HPDE6-E6E7 (cell line): ENCODE measurements around the gene ATG101.

Experiments
- DNase-seq: peaks from one replicate; pipeline ENCODE4 v3.0.0; 2011; ENCODE audit warnings: missing footprints; ENCODE audit errors: extremely low spot score

The ATG101 gene

DNA sequence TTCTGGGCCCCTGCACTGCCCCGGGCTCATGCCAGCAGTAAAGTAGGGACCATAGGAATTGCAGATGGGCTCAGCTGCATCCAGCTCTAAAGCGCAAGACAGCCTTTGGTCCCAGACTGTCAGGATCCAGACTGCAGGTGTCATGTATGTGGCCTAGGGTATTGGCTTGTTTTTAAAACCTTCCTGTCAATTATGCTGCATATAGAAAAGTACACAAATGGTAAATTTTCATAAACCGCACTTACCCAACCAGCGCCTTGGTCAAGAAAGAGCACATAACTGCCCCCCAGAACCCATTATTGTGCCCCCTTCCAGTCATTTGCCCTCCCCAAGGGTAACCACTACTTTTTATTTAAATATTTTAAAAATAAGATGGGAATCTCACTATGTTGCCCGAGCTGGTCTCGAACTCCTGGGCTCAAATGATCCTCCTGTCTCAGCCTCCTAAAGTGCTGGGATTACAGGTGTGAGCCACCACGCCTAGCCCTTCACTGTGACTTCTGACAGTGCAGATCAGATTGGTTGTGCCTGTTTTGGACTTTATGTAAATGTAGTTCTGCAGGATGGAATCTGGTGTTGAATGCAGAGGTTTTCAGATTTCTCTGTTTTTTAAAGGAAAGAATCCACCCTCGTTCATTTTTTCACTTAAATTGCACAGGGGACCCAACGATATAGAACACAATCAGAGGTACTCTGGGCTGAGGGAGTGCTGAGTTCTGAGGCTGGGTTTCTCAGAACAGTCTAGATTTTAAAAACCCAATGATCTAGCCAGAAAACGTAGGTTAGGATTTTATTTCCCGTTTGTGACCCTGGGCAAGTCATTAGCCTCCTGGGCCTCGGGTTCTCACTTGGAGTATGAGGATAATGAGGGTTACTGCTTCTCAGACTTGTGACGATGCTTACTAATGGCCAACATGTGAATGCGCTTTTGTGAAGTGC, 11.9 kb upstream of the ATG101 start:
- no peak for DNase-seq

DNA sequence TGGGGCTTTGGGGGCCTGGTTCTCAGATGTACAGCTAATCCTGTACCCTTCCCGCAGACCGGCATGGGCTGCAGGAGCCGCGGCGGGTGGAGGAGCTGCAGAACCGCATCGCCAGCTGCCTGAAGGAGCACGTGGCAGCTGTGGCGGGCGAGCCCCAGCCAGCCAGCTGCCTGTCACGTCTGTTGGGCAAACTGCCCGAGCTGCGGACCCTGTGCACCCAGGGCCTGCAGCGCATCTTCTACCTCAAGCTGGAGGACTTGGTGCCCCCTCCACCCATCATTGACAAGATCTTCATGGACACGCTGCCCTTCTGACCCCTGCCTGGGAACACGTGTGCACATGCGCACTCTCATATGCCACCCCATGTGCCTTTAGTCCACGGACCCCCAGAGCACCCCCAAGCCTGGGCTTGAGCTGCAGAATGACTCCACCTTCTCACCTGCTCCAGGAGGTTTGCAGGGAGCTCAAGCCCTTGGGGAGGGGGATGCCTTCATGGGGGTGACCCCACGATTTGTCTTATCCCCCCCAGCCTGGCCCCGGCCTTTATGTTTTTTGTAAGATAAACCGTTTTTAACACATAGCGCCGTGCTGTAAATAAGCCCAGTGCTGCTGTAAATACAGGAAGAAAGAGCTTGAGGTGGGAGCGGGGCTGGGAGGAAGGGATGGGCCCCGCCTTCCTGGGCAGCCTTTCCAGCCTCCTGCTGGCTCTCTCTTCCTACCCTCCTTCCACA, 11.0 kb upstream of the ATG101 start:
- no peak for DNase-seq

DNA sequence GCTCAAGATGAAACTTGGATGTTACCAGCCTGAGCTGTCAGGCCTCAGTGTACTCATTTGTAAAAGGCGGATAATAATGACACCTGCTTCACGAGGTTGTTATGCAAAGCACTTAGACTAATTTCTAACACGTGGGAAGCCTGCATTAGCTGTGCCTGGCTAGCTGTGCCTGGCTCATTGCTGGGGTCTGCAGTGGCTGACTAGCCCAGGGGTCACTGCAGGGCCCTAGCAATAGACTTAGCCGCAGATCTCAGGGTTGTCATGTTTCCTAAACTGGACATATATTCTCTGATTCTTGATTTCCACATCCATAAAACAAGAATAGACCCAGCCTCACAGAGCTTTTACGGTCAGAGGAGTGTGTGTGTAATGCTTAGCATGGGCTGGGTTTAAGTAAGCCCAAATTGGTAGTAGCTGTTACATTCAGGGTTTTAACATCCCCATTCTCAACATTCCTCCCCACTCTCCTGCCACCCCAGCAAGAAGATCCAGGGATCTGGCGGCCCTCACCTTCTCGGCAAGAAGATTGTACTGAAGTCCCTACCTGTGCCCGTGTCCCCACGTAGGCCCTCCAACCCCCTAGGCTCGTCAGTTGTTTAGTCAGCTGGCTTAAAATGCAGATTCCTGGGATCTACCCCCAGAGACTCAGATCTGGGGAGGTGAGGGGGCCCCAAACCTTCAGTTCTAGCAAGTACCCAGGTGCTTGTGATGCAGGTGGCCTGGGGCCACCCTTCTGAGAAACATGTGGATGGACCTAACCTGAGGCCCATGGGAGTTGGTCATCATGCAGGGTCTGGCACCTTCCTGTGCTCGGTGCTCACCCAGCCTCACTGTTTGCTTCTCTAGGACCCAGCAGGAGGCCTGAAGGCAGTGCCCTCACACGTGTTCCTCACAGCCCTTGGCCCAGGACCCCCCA, 9.9 kb upstream of the ATG101 start:
- DNase-seq, result no peak

DNA sequence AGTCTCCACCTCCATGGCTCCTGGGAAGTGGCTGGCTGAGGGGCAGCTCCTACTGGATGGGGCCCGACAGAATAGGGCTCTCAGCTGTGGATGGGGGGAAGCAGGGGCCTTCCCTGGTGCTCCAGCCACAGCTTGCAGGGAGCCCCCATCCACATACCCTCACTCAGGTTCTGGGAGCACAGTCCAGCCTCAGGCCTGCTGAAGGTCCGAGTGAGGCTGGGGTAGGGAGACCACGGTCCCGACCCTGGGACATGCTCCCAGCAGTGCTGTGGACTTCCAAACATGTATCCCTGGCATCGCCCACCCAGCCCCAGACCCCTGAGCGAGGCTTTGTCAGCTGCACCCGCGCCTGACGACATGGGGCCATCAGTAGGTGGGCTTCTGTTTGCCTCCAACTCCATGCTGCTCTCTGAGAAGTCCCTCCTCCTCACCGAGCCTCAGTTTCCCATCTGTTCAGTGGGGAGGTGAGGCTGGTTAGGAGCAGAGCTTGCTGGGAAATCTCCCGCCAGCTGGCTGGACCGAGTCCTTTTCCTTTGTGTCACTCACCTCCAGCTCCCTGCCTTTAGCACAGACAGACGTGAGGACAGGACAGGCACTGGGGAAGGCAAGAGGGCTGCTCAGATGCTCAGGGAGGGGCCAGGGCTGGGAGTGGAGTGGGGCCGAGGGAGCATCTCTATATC, 9.1 kb upstream of the ATG101 start:
- DNase-seq, result no peak

DNA sequence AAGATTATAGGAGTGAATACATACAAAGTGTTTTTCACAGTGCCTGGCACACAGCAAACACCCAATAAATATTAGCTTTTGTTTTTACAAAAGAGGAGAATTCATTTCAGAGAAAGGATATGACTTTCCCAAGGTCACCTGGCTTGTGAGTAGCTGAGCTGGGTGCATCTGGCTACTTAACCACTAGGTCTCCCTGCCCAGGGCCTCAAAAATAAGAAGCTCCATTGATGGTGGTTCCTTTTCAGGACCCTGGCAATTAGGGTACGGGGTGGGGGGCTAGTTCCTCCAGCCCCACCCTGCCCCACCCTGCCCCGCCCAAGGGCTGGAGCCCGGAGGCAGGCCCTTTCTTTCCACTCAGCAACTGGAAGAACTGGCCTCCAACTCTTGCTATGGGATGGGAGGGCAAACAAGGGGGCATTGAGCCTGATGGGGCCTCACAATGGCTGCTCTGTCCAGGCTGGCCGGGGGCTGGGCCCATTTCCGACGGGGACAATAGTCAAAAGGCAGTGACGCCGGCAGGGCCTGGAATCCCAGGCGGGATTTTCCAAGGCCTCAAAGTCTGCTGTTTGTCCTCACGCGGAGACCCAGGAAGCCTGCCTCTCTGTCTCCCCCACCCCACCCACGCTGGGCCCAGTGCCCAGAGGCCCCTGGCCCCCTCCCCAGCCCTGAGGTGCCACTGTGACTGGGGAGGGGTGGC, 8.2 kb upstream of the ATG101 start:
- no peak for DNase-seq

DNA sequence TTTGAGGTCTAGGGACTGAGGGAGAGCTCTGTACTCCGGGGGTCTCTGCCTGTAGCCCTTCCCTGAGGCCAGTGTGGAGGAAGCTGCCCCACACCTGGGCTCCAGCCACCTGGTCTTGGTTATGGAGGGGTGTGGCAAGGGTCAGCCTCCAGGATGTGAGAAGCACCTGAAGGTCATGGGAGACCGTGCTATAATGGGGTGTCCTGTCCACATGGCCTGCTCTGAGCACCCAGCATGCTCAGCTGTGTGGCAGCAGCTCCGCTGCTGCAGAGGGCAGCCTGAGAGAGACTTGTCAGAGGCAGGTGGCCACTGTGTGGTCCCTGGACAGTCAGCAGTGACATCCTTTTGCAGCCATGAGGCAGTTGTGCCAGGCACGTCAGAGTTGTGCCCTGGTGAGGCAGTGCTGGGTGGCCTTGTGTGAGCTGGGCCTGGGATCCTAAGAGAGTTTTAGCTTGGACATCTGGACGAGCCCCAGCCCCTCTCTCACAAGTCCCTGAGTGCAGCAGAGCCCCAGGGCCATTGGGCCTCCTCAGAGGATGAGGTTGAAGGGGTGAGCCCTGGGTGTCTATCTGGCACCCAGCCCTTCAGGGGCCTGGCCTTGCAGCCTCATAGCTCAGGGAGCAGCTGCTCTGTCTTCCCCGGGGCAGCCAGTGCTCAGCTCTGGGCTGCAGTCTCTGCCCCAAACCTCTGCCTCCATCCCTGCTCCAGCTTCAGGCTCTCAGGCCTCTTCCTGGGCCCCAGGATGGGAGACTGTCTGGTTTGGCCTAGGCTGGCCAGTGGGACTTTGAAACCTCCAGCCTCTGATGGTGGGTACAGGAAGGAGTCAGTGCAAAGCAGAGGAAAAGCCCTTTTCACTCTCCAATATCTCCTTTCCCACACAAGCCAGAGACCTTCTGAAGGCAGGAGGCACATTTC, 7.4 kb upstream of the ATG101 start:
- DNase-seq, result no peak

DNA sequence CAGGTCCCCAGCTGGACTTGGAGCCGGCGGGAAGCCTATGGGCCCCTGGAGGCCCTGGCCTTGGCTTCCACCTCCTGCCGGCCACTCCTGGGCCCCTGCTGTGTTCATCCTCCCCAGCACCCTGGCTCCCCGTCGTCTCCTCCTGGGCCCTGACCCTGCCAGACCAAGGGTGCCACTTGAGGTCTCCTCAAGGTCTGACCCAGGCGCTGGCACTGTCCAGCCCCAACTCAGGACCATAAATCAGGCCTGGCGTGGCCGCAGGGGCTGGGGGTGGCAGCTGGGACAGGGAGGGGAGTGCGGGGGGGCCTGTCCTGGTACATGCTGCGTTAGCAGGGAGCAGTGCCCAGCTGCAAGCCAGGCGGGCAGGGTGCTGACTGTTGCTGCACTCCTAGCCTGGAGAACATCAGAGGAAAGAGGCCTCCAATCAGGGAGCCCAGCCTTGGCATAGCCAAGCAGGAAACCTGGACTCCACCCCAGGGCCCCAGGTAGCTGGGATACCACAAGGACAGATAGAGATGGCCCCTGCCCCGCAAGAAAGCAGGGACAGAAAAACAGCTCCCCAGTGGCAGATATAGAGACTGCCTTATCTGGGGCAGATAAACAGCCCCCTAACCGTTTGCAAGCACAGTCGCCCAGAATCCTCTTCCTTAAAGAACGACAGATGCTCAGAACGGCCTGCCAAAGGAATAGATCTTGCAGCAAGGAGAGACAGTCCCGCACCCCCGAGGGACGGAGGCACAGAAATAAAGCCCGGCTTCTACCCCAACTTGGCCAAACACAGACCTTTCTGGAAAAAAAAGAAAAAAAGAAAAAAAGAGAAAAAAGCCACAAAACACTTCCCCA, 6.5 kb upstream of the ATG101 start:
- DNase-seq, result no peak

DNA sequence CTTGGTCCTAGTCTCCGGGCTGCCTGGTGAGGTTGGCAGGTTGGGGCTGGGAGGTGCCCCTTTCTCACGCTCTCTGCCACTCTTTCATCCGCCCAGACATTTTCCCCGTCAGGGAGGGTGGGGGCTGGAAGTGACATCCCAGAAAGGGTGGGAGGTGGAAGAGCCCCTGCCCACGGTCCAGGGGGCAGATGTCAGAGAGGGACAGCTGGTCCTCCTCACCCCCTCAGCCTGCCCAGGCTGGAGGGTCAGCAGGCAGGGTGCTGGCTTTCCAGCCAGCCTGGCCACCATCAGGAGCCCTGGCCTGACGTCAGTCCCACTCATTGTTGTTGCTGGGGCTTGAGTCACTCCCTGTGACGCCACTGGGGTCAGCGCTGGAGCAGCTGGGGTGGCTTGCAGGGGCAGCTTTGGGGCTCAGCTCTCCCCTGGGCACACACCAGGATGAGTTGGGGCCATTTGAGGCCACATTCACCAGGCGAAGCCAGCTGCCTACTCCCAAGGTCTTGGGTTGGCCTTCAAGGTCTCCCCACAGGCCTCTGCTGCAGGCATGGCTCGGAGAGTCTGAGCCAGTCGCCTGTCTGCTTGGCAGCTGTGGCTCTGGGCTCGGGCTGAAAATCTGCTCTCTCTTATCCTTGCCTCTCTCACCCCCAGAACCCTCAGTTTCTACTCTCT, 5.7 kb upstream of the ATG101 start:
- no peak for DNase-seq

DNA sequence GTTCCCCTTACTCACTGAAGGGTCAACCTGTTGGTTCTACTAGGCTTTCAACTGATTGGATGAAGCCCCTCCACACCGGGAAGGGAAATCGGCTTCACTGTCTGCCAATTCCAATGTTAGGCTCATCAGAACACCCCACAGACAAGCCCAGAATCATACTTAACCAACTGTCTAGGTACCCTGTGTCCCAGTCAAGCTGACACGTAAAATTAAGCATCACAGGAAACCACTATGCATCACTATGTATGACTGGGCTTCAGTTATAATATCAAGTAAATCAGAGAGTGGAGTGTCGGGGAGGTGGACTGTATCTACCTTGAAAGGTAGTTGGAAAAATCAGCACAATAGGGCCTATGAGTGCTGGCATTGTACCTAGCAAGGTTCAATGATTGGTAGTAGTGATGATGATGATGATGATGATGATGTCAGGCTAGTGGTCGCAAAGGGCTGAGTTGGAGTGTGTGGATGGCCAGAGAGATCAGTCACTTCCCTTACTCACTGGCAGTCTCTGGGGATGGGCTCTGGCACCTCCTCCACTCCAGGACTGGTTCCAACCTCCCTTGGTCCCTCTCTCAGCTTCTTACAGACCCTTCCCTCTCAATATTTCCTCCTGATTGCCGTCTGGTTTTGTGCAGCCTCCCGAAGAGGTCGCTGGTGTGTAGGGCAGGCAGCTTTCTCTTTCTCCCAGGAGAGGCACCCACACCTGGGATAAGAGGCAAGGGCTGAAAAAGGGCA, 3.3 kb upstream of the ATG101 start:
- DNase-seq, result no peak

DNA sequence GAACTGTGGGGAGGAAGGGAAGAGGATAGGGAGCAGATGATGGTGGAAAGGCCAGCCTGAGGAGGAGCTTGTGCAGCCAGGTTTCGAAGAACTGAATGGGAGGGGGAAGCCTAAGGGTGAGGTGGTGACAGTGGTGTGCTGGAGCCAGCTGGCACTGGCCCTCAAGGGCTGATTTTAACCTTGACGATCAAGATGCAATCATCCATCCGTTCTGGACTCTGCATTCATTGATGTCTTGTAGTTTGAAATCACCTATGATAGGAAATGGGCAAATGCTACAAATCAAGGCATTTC, 2.8 kb upstream of the ATG101 start:
- DNase-seq, result no peak

DNA sequence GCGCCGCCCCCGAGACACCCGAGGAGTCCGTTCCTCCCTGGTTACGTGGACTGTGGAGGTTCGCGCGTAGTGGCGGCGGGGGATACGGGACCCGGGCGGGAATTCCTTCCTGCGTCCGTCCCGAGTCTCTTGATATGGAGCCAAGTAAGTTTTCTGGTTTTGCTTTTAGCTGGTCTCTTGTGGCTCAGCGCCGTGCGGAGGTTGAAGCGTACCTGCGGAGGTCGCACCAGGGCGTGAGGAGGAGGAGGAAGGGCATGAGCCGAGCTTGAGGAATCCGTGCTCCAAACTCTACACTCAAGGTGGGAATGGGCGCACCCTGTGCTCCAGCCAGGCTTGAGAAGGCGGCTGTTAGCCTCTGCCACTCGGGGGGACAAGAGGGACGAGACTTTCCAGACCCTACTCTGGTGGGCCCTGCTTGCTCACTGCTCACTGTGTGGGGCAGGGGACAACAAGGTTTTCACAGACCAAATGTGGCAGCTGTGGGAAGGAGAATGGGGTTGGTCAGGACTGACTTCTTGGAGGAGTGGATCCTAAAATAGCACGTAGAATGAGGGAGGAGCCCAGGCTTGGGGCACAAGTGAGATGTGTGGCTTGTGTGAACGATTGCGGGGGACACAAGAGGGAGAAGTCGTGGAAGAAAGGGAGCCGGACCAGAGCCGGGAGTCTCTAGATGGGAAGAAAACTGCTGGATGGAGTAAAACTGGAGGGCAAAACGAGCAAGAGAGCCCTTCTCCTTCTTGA, 577 bp downstream of the ATG101 start:
- DNase-seq, result no peak

DNA sequence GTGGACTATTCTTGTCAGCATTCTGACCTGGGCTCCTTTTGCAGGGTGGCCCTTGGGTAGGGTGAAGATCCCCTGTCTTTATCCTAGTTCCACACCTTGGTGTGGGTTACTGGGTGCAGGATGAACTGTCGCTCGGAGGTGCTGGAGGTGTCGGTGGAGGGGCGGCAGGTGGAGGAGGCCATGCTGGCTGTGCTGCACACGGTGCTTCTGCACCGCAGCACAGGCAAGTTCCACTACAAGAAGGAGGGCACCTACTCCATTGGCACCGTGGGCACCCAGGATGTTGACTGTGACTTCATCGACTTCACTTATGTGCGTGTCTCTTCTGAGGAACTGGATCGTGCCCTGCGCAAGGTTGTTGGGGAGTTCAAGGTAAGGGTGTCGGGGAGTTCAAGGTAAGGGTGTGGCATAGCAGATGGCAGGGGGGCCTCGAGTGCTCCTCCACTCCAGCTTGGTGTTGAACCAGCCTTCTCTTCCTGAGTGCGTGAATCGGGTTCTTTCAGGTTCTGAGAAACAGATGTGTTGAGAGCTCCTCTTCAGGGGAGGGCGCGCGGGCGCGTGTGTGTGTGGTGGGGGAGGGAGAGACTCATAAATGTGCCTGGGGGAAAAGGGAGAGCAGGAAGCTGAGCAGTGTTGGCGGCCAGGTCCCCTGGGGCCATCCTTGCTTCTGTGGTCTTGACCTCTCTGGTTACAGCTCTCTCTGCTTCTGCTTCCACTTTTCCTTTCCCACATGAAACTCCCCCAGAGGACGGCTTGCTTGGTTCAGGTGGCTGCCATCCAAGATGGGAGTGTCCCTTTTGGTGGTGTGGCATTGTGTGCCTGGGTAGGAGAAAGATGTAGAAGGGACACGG, 4.0 kb downstream of the ATG101 start:
- DNase-seq, result no peak

DNA sequence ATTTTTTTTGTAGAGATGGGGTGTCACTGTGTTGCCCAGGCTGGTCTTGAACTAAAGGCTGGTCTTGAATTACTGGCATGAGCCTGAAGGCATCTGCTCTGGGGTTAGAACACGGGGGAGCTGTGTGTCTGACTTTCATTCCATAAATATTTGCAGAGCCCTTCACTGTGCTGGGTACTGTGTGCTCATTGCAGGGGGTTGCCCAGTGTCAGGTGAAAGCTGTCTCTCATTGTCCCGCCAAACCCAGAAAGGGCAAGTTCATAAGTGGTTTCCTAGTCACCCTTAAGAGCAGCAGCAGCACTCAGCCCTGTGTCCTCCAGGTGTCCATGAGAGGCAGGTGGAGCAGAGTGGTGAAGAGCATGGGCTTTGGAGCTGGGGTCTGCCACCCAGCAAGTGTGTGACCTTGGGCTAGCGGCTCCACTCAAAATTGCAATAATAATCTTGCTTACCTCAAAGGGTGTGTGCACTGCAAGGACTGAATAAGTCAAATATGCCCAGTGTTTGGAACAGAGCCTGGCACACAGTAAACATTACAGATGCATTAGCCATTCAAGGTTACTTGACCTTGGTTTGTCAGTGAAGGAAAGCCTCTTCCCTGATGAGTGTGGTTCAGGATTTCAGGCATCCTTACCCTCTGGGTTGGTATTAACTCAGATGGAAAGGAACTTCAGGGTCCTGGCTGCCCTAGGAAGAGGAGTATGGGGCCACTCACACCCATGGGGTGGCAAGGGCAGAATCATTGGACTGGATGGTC, 5.4 kb downstream of the ATG101 start:
- no peak for DNase-seq

DNA sequence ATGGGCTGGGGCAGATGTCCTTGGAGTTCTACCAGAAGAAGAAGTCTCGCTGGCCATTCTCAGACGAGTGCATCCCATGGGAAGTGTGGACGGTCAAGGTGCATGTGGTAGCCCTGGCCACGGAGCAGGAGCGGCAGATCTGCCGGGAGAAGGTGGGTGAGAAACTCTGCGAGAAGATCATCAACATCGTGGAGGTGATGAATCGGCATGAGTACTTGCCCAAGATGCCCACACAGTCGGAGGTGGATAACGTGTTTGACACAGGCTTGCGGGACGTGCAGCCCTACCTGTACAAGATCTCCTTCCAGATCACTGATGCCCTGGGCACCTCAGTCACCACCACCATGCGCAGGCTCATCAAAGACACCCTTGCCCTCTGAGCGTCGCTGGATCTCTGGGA, 7.0 kb downstream of the ATG101 start:
- no peak for DNase-seq

DNA sequence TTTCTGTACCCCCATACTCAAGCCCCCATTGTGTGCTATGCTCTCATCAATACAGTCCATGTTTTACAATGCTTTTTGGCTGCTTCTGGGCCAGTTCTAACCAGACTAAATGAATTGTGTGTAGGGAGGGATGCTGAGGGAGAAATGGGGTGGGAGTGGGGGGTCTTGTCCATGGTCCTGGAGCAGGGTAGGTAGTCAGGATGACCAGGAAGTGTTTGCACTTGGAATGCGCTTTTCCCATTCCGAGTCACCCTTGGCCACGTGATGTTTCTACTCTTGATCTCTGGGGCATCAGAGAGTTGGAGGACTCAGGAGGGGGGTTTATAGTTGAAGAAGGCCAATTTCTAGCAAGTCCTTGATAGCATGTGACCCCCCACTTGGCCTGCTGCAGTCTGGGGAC, 8.5 kb downstream of the ATG101 start:
- DNase-seq, result no peak
